Endothelial cell (in vitro differentiated cells): ENCODE data around the gene FBP1. TPM values are rescaled to one million over a fixed set of nuclear protein-coding genes. Genes with fewer than 3 reads are reported as not detected.

Experiments
- DNase-seq: peaks from one replicate; pipeline ENCODE4 v3.0.0; 2021; ENCODE audit warnings: low spot score
- H3K27ac Mint-ChIP-seq: one replicate; pipeline ENCODE4 v1.8.0; 2021; ENCODE audit warnings: mixed read lengths, inconsistent platforms; ENCODE audit not compliant: unreplicated experiment
- H3K27me3 Mint-ChIP-seq: one replicate; pipeline ENCODE4 v1.8.0; 2021; ENCODE audit warnings: mild to moderate bottlenecking, moderate library complexity, mixed read lengths, inconsistent platforms; ENCODE audit not compliant: unreplicated experiment
- H3K36me3 Mint-ChIP-seq: one replicate; pipeline ENCODE4 v1.8.0; 2021; ENCODE audit warnings: mild to moderate bottlenecking, low read depth, mixed read lengths, inconsistent platforms; ENCODE audit not compliant: unreplicated experiment
- H3K4me1 Mint-ChIP-seq: one replicate; pipeline ENCODE4 v1.8.0; 2021; ENCODE audit warnings: mild to moderate bottlenecking, mixed read lengths, inconsistent platforms; ENCODE audit not compliant: unreplicated experiment
- H3K4me3 Mint-ChIP-seq: one replicate; pipeline ENCODE4 v1.8.0; 2021; ENCODE audit warnings: mild to moderate bottlenecking, mixed read lengths, inconsistent platforms; ENCODE audit not compliant: unreplicated experiment
- H3K9me3 Mint-ChIP-seq: one replicate; pipeline ENCODE4 v1.8.0; 2021; ENCODE audit warnings: mixed read lengths, inconsistent platforms; ENCODE audit not compliant: unreplicated experiment
- CTCF ChIP-seq: fragments of 200-600 bp; sonication (generic); IDR thresholded peaks from one replicate; pipeline ENCODE4 v1.5.0; 2021; ENCODE audit warnings: antibody characterized with exemption; ENCODE audit not compliant: unreplicated experiment
- total RNA-seq: library from RNA; stranded (reverse); fragmentation: NEBNext Ultra II Directional; extraction: Animal tissue kit (Norgen Biotek cat#: 25700); gene quantifications from one replicate; pipeline ENCODE4 v1.2.1, GENCODE V29; 2021; ENCODE audit not compliant: unreplicated experiment

The FBP1 gene
- total RNA-seq, 1 donor from 2014 or later, result not detected

DNA sequence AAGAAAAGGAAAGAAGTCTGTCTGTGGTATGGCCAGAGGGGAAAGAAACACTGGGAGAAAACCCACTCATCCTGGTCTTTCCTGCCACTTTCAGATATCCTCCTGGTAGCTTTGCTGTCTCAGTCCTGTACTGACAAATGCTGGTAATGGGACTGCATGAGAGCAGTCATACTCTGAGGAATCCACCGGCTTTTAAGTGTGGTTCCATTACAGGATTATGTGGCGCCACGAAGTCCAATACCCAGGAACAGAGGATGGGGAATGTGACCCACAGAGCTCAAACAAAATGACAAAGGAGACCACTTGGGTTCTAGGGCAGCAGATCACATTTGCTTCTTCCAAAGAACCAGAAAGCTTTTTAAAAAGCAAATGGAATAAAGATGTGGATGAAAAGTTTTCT is 26.3 kb upstream of the FBP1 start:
- Mint-ChIP-seq H3K27ac (no peak overlapping the region), H3K36me3 (no peaks in the 10 kb centered on the region), H3K4me1 (no peaks in the 10 kb centered on the region), H3K27me3 (no peaks in the 10 kb centered on the region), H3K9me3 (no peaks in the 10 kb centered on the region), H3K4me3 (no peak overlapping the region)
- TF ChIP-seq CTCF, result no peak
- DNase-seq, result no peak

- DNase-seq, result no peak
- Mint-ChIP-seq H3K36me3 (no peaks in the 10 kb centered on the region), H3K4me3 (no peak overlapping the region), H3K27ac (no peak overlapping the region), H3K4me1 (no peaks in the 10 kb centered on the region), H3K9me3 (no peaks in the 10 kb centered on the region), H3K27me3 (no peaks in the 10 kb centered on the region)
- TF ChIP-seq CTCF, result no peak
Observed at GRCh38 chr9:94664801-94665200, 25.5 kb upstream of the FBP1 start.

GRCh38 chr9:94663640-94664039 is 24.3 kb upstream of the FBP1 start:
- Mint-ChIP-seq H3K27me3 (no peaks in the 10 kb centered on the region), H3K36me3 (no peaks in the 10 kb centered on the region), H3K4me3 (no peak overlapping the region), H3K9me3 (no peaks in the 10 kb centered on the region), H3K27ac (no peak overlapping the region), H3K4me1 (no peaks in the 10 kb centered on the region)
- DNase-seq, result no peak
- no peak for TF ChIP-seq CTCF

- H3K9me3 Mint-ChIP-seq, result no peaks in the 10 kb centered on the region
- no peak overlapping the region for H3K27ac Mint-ChIP-seq
- no peaks in the 10 kb centered on the region for H3K27me3 Mint-ChIP-seq
- no peaks in the 10 kb centered on the region for H3K36me3 Mint-ChIP-seq
- no peak for TF ChIP-seq CTCF
- no peak overlapping the region for H3K4me3 Mint-ChIP-seq
- H3K4me1 Mint-ChIP-seq, result no peaks in the 10 kb centered on the region
- no peak for DNase-seq
Observed at GRCh38 chr9:94663140-94663539, 23.8 kb upstream of the FBP1 start.

- no peaks in the 10 kb centered on the region for H3K36me3 Mint-ChIP-seq
- H3K27ac Mint-ChIP-seq, result no peak overlapping the region
- no peak overlapping the region for H3K4me3 Mint-ChIP-seq
- no peak for DNase-seq
- H3K9me3 Mint-ChIP-seq, result no peaks in the 10 kb centered on the region
- H3K4me1 Mint-ChIP-seq, result peaks cover 2% of the 10 kb centered on the region
- peaks cover 3% of the 10 kb centered on the region for H3K27me3 Mint-ChIP-seq
- no peak for TF ChIP-seq CTCF
Observed at GRCh38 chr9:94657021-94657725, 17.9 kb upstream of the FBP1 start.
